WTC11 (cell line): Measurements from ENCODE around the gene TMCC2.

Source experiments
- ATF3 ChIP-seq: sonication (generic); formaldehyde crosslinking; conservative IDR thresholded peaks from 2 replicates; pipeline ENCODE4 v1.8.1; 2022; ENCODE audit warnings: mild to moderate bottlenecking, missing genetic modification reagents
- CTCF ChIP-seq: fragments of 200-600 bp; IDR thresholded peaks from 2 replicates; pipeline ENCODE4 v1.8.0; 2022; ENCODE audit warnings: antibody characterized with exemption
- SP1 ChIP-seq: sonication (generic); formaldehyde crosslinking; conservative IDR thresholded peaks from 2 replicates; pipeline ENCODE4 v1.8.1; 2022; ENCODE audit warnings: missing genetic modification reagents
- TF ChIP-seq, protein P1 (sequence below): sonication (generic); formaldehyde crosslinking; IDR thresholded peaks from 2 replicates; pipeline ENCODE4 v1.8.1; 2023; ENCODE audit warnings: mild to moderate bottlenecking, moderate library complexity, missing genetic modification reagents
- TF ChIP-seq, protein P2 (sequence below): sonication (generic); formaldehyde crosslinking; conservative IDR thresholded peaks from 2 replicates; pipeline ENCODE4 v1.8.1; 2023; ENCODE audit warnings: mild to moderate bottlenecking, low read depth, missing genetic modification reagents, moderate library complexity
- TF ChIP-seq, protein P3 (sequence below): sonication (generic); formaldehyde crosslinking; IDR thresholded peaks from 2 replicates; pipeline ENCODE4 v1.8.1; 2022; ENCODE audit warnings: mild to moderate bottlenecking, missing genetic modification reagents, moderate library complexity, borderline replicate concordance

DNA sequence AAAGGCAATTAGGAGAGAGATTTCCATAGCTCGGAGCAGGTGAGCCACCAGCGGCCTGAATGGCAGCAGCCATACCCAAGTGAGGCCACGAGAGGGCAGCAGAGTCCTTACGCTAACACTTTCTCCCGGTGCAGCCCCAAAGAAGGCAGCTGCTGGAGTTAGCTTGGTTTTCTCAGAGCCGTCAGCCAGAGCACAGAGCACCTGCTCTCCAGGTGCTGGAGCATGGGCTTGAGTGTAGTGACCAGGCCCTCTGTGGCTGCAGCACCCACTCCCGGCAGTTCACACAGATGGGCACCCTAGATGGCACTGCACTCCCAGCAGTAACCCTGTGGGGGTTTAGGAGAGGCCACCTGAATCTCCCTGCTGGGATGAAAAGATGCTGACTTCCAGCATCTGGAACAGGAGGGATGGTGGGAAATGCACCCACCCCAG, 45.8 kb downstream of the TMCC2 start:
- TF ChIP-seq, protein P1, sequence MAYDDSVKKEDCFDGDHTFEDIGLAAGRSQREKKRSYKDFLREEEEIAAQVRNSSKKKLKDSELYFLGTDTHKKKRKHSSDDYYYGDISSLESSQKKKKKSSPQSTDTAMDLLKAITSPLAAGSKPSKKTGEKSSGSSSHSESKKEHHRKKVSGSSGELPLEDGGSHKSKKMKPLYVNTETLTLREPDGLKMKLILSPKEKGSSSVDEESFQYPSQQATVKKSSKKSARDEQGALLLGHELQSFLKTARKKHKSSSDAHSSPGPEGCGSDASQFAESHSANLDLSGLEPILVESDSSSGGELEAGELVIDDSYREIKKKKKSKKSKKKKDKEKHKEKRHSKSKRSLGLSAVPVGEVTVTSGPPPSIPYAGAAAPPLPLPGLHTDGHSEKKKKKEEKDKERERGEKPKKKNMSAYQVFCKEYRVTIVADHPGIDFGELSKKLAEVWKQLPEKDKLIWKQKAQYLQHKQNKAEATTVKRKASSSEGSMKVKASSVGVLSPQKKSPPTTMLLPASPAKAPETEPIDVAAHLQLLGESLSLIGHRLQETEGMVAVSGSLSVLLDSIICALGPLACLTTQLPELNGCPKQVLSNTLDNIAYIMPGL (CRISPR knock-in tag): no peak
- peak; percentile 97 for TF ChIP-seq CTCF
- TF ChIP-seq, protein P2, sequence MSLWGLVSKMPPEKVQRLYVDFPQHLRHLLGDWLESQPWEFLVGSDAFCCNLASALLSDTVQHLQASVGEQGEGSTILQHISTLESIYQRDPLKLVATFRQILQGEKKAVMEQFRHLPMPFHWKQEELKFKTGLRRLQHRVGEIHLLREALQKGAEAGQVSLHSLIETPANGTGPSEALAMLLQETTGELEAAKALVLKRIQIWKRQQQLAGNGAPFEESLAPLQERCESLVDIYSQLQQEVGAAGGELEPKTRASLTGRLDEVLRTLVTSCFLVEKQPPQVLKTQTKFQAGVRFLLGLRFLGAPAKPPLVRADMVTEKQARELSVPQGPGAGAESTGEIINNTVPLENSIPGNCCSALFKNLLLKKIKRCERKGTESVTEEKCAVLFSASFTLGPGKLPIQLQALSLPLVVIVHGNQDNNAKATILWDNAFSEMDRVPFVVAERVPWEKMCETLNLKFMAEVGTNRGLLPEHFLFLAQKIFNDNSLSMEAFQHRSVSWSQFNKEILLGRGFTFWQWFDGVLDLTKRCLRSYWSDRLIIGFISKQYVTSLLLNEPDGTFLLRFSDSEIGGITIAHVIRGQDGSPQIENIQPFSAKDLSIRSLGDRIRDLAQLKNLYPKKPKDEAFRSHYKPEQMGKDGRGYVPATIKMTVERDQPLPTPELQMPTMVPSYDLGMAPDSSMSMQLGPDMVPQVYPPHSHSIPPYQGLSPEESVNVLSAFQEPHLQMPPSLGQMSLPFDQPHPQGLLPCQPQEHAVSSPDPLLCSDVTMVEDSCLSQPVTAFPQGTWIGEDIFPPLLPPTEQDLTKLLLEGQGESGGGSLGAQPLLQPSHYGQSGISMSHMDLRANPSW: no peak
- TF ChIP-seq ATF3 (CRISPR knock-in tag): no peak
- TF ChIP-seq, protein P3, sequence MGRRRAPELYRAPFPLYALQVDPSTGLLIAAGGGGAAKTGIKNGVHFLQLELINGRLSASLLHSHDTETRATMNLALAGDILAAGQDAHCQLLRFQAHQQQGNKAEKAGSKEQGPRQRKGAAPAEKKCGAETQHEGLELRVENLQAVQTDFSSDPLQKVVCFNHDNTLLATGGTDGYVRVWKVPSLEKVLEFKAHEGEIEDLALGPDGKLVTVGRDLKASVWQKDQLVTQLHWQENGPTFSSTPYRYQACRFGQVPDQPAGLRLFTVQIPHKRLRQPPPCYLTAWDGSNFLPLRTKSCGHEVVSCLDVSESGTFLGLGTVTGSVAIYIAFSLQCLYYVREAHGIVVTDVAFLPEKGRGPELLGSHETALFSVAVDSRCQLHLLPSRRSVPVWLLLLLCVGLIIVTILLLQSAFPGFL (CRISPR knock-in tag): no peak
- 0 out of 2 replicates have a peak, but pooled peaks have one; percentile 30 for TF ChIP-seq SP1 (CRISPR knock-in tag)
